GM12878 (cell line): ENCODE results near the gene PRM2.

Experiments
- BRCA1 ChIP-seq: IDR thresholded peaks from 2 replicates; pipeline ENCODE4 v1.6.1; 2011; ENCODE audit warnings: low read depth, low read length, improper control_type of control experiment
- CHD1 ChIP-seq: IDR thresholded peaks from 2 replicates; pipeline ENCODE4 v1.6.1; 2012; ENCODE audit warnings: low read depth, low read length, improper control_type of control experiment
- CHD2 ChIP-seq: IDR thresholded peaks from 2 replicates; pipeline ENCODE4 v1.6.1; 2011; ENCODE audit warnings: low read depth, low read length, improper control_type of control experiment, borderline replicate concordance
- EP300 ChIP-seq, 2 experiments: fragments of 150-350 bp in 1 of 2; IDR thresholded peaks; 2 replicates each; pipeline ENCODE4 v1.6.1; 2011 to 2012; ENCODE audit warnings: low read depth in 2 of 2, low read length in 2 of 2, borderline replicate concordance in 1 of 2, improper control_type of control experiment in 1 of 2, inconsistent platforms in 1 of 2; ENCODE audit not compliant: control insufficient read depth in 1 of 2
- NRF1 ChIP-seq: conservative IDR thresholded peaks from 2 replicates; pipeline ENCODE4 v1.6.1; 2011; ENCODE audit warnings: mild to moderate bottlenecking, low read depth, low read length, improper control_type of control experiment
- RAD21 ChIP-seq: IDR thresholded peaks from 2 replicates; pipeline ENCODE4 v1.6.1; 2011; ENCODE audit warnings: mild to moderate bottlenecking, low read depth, low read length, moderate library complexity; ENCODE audit not compliant: insufficient read depth
- YBX1 ChIP-seq: fragments of 450-650 bp; IDR thresholded peaks from 2 replicates; pipeline ENCODE4 v1.6.1; 2016; ENCODE audit warnings: antibody characterized with exemption
- TF ChIP-seq, protein P1 (sequence below), 3 experiments: IDR thresholded peaks in 2 of 3; conservative IDR thresholded peaks in 1 of 3; 2 replicates each; pipeline ENCODE4 v1.5.1; 2011; ENCODE audit warnings: low read depth in 3 of 3, low read length in 3 of 3, mild to moderate bottlenecking in 3 of 3, control low read depth in 2 of 3, moderate library complexity in 2 of 3, inconsistent platforms in 1 of 3, mixed read lengths in 1 of 3; ENCODE audit not compliant: control insufficient read depth in 2 of 3, insufficient read depth in 1 of 3; ENCODE audit errors: extremely low read depth in 1 of 3
- TF ChIP-seq, protein P2 (sequence below): fragments of 450-650 bp; IDR thresholded peaks from 2 replicates; pipeline ENCODE4 v1.6.1; 2017; ENCODE audit warnings: mild to moderate bottlenecking

DNA sequence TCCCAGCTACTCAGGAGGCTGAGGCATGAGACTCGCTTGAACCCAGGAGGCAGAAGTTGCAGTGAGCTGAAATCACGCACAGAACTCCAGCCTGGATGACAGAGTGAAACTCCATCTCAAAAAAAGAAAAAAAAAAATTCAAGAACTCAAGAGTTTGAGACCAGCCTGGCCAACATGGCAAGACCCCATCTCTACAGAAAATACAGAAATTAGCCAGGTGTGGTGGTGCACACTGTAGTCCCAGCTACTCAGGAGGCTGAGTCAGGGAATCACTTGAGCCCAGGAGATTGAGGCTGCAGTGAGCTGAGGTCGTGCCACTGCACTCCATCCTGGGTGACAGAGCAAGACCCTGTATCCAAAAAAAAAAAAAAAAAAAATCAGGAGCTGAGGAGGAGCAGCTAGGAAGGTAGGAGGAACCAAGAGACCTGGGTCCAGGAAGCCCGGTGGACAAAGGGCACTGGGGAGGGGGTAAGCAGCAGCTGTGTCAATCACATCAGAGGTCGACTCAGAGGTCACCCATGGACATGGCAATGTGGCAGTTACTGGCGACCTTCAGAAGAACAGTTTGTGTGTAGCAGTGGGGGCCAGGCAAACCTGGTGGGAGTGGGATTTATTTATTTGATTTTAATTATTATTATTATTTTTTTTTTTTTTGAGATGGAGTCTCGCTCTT is 15.9 kb upstream of the PRM2 start:
- TF ChIP-seq YBX1: no peak
- TF ChIP-seq BRCA1: no peak
- TF ChIP-seq, protein P1, sequence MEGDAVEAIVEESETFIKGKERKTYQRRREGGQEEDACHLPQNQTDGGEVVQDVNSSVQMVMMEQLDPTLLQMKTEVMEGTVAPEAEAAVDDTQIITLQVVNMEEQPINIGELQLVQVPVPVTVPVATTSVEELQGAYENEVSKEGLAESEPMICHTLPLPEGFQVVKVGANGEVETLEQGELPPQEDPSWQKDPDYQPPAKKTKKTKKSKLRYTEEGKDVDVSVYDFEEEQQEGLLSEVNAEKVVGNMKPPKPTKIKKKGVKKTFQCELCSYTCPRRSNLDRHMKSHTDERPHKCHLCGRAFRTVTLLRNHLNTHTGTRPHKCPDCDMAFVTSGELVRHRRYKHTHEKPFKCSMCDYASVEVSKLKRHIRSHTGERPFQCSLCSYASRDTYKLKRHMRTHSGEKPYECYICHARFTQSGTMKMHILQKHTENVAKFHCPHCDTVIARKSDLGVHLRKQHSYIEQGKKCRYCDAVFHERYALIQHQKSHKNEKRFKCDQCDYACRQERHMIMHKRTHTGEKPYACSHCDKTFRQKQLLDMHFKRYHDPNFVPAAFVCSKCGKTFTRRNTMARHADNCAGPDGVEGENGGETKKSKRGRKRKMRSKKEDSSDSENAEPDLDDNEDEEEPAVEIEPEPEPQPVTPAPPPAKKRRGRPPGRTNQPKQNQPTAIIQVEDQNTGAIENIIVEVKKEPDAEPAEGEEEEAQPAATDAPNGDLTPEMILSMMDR (IDR thresholded peaks at IDR 0.05 in 2 of 3, conservative IDR thresholded peaks at IDR 0.05 in 1 of 3; ENCODE audit: control insufficient read depth in 2 of 3, extremely low read depth in 1 of 3, insufficient read depth in 1 of 3, low read depth in 3 of 3, low read length in 3 of 3): no peak
- no peak for TF ChIP-seq CHD1
- no peak for TF ChIP-seq NRF1
- TF ChIP-seq, protein P2, sequence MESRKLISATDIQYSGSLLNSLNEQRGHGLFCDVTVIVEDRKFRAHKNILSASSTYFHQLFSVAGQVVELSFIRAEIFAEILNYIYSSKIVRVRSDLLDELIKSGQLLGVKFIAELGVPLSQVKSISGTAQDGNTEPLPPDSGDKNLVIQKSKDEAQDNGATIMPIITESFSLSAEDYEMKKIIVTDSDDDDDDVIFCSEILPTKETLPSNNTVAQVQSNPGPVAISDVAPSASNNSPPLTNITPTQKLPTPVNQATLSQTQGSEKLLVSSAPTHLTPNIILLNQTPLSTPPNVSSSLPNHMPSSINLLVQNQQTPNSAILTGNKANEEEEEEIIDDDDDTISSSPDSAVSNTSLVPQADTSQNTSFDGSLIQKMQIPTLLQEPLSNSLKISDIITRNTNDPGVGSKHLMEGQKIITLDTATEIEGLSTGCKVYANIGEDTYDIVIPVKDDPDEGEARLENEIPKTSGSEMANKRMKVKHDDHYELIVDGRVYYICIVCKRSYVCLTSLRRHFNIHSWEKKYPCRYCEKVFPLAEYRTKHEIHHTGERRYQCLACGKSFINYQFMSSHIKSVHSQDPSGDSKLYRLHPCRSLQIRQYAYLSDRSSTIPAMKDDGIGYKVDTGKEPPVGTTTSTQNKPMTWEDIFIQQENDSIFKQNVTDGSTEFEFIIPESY: no peak
- TF ChIP-seq CHD2: no peak
- no peak for TF ChIP-seq EP300 (IDR thresholded peaks at IDR 0.05; ENCODE audit: borderline replicate concordance in 1 of 2, control insufficient read depth in 1 of 2, low read depth in 2 of 2, low read length in 2 of 2)
- no peak for TF ChIP-seq RAD21
